ENCODE results near the gene RELN.

Gene RELN

DNA sequence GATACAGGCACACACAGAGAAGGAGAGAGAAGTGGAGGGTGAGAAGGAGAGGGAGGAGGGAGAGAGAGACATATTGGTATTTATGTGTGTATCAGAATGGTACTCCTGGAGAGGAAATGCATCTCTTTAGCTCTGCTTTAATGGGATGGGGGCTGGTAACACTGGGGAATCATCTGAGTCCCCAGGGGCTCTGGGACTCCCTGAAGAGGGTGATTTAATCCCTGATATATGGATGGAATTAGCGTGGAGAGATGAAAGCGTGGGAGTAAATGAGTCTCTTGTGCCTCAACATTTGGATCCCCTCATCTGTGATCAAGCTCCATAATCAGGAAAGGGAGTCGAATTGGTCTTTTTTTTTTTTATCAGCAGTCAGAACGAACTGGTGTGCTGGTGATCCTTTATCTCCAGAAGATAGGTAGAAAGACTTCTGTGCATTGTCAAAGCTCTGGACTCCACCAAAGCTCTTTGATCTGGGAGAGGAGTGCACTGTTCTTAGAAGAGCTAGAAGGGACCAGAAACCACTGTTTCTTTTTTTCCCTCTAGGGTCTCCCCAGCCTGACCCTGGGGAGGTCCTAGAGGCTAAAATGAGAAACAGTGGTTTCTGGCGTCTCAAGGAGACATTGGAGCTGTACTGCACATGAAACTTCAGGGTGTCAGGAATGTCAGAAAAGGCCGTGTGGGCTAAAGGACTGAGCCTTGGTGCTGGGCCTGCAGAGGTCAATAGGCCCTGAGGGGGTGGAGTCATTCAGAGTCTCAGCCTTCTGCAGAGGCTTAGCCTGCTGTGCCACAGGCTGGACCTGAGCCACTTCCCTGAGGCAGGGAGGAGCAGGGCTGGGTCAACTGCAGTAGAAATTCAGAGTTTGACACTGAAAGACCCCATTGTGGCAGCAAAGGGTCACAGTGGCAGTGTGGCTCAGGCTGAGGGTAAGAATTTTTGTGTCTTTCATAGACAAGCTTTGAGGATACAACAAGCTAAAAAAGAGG, 309.0 kb downstream of the RELN start:
- DNase-seq (ENCODE audit: low read depth), result no peak

DNA sequence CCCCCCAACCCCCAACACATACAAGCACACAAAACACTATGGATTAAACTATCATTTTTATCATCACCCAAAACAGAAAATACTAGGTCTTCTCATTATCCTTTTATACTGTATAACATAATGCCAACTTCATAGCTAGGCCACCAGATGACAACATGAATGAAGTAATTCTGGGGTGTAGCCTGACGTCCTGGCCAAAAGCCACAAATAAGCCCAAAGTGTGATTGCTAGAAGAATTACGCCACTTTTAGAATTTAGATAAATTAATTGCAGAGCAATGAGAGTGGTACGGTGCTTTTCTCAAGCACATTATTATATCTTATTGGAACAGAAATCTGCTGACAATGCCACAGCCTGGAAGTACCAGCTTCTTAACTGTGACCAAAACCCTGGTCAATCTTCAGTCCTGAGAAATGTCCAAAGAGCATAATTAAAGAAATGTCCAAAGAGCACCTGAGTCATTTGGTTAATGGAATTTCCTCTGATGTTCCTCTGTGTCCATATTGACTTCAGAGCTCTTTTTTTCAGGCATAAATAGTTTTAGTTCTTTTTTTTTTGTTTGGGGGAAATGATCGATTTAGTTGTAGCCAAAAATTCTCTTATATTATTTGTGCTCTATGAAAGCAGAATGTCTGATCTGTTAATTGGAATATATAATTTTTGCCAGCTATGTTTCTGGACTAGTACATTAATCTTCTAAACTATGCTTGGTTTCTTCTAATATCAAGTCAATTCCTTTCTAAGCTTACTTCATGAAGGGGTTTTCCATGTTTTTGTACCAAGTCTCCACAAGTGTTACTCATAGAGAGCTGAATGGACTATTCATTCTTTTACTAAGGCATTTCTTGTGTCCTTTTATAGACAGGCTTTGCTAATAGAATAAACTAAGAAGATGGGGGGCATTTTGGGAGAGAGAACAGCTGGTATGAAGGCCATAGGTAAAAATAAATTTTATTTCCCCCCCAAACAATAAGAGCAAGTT, 310.0 kb downstream of the RELN start:
- no peak for DNase-seq (ENCODE audit: low read depth)

DNA sequence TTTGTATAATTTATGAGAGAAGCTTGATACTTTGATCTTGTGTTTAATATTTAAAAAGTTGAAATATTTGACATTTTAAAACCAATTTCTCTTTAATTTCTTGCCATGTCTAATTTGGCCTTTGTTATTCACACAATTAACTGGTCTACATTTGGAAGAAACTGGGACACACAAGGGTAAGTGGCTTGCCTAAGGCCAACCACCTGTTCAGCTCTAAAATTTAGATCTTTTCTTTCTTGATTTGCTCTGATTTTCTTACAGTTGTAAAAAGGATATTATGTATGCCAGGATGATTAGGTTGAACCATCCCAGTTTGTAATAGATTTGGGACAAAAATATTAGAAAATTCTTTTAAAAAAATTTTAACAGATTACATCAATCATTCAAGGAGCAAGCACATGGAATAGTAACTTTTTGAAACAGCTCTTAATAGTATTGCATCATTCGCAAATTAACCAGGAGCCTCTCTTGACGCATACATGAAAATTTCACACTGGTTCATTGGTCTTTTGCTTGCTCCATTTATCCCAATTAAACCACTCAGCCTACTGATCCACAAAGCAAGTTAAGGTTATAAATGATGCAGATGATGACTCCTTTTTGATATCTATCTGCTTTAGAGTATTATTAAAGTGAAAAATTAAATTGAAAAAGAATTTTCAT, 321.0 kb downstream of the RELN start:
- DNase-seq (ENCODE audit: low read depth), result no peak

DNA sequence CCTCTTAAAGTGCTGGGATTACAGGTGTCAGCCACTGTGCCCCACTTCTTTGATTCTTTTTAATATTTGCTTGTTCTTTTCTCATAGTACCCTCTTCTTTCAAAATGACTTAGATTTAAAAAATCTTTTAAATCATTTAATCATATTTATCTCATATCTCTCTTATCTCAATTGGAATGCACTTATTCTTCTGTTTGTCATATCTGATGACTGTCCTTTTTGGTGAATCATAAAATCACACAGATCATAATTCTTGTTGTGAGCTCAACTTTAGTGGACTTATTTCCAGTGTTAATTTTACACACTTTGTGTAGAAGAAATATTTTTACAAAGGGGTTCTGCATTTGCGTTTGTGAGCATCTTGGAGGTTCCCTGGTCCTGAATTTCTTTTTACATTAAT, 323.1 kb downstream of the RELN start:
- no peak for DNase-seq (ENCODE audit: low read depth)

DNA sequence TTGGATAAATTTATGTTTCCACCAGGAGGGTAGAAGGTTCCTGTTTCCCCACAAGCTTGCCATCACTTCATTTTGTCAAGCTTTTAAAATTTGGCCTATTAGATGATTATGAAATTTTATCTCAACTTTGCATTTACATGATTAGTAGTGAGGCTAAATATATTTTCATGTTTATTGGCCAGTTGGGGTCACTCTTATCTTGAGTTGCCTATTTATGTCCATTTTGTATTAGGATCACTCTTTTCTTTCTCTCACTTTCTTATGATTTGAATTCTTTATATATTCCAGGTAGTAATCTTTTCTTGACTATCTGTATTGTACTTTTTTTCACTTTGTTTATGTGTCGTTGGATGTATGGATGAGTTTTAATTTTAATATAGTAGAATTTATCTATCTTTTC, 324.9 kb downstream of the RELN start:
- DNase-seq (ENCODE audit: low read depth), result no peak

DNA sequence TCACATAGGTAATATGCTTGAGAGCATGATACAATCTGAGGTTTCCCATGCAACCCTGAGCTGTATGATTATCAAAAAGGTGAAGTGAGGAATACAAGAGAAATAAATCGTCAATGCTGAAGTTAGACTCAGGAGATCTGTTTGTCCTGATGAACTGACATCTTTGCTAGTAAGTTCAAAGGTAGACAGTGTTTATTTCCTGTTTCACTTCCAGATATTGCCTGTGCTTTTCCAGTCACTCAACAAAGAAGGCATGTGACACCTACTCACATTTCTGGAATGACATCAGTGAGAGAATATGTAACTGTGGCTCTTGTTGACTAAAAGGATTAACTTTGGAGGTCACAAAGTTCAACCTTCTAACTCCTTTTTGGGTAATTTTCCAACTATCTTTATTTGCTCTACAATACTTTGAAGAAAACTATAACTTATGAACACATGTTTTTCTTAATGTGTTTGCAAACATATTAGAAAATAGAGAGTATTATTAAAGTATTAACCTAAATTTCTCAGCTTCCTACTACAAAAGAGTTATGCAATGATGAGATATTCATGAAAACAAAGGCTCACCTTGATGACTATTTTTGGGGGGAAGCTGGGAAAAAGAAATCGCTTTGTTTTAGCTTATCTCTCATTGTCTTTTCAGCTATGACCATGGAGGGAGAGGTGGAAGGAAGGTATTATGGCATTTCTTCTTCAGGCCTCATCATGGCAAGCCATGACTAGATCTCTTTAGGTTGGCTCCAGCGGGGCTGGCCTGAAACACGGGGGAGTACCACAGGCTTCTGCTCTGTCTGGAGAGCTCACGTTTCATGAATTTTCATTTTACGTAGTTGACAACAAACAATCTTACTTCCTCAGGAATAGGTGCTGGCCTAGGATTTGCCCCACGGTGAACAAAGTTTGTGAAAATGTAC, 328.7 kb downstream of the RELN start:
- no peak for DNase-seq (ENCODE audit: low read depth)

DNA sequence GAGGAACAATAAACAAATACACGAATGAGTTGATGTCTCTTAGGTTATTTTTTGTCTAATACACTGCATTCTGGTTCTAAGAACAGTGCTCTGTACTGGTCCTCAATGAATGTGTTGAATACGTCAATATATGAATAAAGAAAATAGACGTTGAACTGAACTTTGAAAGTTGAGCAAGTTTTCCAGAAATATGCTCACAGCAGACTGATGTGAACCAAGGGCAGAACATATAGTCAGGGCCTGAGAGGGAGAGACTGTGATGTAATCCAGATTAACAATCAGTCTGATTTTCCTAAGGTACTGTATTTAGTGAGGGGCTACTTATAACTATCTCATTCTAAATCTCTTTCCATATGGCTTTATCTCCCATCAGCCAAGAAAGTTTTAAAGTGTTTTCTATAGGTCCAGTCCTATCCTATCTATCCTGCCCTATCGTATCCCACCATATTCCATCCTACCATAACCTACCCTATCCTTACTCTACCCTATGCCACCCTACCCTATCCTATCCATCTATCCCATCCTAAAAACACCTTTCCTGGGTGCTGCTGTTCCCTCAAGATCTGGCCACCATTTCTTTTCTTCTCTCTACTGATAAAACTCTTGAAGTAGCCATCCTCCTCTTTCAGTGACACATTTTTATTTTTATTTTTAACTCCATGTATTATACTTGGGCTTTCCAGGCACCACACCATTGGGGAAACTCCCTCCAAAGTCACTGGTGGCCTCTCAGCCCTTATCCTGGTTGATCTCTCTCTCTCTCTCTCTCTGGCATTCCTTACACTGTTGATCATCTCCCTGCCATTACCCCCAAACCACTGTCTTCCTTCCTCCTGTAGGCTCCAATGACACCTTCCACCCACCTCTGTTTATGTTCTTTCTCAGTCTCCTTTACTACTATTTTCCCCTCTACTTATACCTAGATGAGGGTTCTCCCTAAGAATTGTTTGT, 331.1 kb downstream of the RELN start:
- DNase-seq (ENCODE audit: low read depth), result no peak

DNA sequence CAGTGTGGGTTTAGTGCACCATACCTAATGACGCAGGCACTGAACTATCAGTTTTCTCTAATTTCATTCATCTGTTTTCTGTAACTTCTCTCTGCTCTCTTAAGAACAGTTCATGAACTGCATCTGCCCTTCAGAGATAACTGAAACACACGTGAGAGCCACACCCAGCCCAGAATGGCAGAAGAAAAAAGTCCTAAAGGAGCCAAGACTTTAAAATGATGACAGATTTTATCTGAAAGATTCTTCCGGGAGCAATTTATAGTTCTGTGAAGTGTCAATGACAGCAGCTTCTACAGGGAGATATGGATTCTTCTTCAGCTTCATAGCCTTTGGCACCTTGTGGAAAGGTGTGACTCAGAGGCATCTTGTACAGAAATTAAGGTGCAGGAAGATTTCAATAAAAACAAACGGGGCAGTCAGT, 332.0 kb downstream of the RELN start:
- no peak for DNase-seq (ENCODE audit: low read depth)

DNA sequence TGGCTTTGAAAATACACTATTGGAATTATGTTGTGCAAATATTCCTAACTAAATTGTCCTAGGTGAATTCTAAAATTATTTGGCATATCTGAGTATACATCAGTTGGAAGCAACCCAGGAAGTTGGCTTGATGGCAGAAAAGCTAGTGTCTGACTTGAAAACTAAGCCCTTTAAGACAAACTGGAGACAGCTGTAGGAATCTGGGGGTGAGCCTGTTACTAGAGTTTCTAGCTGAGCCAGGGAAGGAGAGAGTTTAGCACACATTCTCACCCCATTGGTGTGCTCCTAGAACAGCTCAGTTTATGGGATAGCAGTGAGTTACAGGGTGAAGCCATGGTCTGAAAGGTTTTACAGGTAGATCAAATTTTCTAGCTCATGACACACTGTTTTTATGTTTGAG, 333.2 kb downstream of the RELN start:
- DNase-seq (ENCODE audit: low read depth), result no peak

DNA sequence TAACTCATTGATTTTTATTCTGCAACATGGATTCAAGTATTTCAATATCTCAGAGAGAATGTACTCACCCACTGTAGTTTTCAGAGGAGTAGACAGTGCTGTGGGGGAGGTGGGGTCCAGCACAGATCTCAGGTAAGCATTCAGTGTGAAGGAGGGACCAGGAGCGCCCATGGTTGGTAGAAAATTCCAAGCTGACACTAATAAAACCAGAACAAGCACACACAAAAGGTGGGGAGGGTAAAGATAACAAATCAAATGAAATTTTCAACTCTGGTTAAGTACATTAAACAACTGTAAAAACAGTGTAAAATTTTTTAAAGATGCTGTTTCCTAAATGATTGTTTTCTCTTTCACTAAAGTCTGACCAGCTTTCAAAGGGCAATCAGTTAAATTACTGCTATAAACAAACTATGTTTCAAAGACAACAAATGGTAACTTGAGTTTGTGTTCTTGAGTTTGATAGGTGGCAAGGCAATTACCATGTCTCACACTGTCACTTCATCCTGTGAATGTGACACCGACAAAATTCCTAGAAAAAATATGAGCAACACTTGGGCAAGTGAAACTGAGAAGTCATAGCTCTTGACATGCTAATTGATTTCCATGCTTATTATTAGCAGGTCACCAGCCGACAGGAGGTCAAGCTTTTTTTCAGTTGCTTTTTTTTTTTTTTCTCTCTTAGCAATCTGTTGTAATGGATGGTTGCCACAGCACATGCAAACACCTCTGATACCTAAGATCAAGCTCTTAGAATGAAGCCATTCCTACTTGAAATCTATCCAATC, 337.7 kb downstream of the RELN start:
- DNase-seq (ENCODE audit: low read depth), result no peak

DNA sequence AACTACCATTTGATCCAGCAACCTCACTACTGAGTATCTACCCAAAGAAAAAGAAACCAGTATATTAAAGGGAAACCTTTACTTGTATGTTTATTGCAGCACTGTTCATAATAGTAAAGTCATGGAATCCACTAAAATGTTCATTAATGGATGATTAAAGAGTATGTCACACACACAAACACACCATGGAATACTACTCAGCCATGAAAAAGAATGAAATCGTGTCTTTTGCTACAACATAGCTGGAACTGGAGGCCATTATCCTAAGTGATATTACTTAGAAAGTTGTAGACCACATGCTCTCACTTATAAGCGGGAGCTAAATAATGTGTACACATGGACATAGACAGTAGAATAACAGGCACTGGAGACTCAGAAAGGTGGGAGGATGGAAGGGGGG, 340.4 kb downstream of the RELN start:
- DNase-seq (ENCODE audit: low read depth), result no peak

DNA sequence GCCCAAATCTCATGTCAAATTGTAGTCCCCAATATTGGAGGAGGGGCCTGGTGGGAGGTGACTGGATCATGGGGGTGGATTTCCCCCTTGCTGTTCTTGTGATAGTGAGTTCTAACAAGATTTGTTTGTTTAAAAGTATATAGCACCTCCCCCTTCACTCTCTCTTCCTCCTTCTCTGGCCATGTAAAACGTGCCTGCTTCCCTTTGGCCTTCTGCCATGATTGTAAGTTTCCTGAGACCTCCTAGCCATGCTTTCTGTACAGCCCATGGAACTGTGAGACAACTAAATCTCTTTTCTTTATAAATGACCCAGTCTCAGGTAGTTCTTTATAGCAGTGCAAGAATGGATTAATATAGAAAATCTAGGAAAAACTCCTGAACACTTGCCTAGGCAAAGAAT, 341.3 kb downstream of the RELN start:
- DNase-seq (ENCODE audit: low read depth), result no peak

DNA sequence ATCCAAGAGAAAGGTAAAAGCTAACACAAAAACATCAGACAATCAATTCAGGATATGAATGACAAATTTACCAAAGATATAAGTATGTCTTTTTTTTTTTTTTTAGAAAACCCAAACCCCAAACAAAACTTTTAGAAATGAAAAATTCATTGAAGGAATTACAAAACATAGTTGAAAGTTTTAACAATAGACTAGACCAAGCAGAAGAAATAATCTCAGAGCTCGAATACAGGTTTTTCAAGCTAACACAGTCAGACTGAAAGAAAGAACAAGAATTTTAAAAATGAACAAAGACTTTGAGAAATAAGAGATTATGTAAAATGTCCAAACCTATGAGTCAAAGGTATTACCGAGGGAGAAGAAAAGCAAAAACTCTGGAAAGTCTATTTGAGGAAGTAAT, 345.1 kb downstream of the RELN start:
- no peak for DNase-seq (ENCODE audit: low read depth)

DNA sequence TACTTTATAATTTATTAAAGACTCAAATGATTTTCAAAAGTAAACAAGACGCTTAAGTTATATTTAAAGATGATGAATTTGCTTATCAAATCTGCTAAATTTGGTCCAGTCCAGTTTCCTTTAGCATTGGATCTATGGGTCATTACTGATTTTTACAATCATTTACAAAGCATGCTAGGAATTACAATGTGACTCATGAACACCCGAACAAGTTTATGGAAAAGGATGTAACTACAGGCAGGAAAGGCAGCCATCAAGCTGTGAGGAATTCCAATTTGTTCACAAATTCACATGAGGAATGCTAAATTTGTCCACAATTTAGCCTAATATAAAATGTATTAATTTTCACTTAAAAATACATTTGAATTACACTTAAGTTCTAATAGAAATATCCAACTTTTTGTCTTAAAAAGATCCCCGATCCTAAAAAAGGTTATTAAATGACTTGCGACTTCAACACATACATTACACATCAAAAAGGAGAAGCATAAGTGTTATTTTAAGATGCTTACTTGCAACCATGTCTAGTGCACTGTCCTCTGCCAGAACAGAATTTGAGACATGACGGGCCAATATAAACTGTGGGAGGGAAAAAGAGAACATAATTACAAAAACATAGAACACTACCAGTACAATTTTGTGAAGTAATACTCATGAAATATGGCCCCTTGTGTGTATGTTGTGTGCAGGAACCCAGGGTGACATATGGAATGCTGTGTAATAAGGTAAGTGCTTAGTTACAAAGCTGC, 349.3 kb downstream of the RELN start:
- DNase-seq (ENCODE audit: low read depth), result no peak

DNA sequence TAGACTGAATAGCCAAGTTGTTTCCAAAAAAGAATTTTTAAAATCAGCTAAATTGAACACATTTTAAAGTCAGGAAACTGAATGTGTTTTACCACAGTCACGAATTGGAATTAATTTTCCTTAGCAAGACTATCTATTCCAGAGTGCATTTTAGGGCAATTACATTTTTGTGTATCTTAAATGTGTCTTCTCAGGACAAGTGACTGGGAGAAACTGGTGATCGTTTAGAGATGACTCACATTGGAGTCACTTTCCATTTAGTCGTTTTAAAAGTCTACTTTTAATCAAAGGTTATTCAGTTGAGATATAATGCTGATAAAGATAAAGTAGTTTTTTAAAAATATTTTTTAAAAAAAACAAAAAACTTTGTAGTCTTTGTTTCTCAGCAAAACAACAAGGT, 351.7 kb downstream of the RELN start:
- no peak for DNase-seq (ENCODE audit: low read depth)

DNA sequence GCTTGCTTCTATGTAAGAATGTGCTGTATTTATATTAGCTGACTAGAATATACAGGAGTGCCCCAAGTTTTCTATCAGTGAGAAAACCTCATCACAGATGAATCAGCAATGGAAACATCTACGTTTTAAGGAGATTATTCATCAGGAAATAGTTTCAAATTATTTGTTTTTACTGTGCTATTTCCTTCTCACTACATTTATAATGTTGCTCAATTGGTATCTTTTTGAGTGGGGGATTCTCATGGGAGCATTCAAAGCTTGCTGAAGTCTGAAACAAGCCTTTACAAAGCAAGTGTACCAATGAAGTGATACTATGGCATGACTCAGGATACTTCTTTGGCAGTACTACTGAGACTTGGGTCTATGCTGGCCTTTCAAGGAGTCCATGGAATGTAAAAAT, 352.4 kb downstream of the RELN start:
- DNase-seq (ENCODE audit: low read depth), result no peak

DNA sequence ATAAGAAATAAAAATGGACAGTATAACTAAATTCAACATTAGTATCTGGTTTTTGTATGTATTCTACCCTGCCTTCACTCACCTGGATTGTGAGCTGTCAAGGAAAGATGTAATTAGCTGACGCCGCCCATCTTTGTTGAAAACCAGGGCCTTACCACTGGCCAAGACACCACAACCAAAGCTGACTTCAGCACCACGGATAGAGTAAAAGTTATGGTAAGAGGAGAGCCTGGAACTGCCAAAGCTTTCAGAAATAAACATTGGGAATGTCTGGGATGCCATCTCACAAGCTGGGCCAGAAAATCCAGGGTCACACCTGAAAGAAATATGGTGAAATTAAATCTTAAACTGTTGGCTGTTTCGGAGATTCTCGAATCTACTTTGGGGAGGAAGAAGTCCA, 353.3 kb downstream of the RELN start:
- no peak for DNase-seq (ENCODE audit: low read depth)

DNA sequence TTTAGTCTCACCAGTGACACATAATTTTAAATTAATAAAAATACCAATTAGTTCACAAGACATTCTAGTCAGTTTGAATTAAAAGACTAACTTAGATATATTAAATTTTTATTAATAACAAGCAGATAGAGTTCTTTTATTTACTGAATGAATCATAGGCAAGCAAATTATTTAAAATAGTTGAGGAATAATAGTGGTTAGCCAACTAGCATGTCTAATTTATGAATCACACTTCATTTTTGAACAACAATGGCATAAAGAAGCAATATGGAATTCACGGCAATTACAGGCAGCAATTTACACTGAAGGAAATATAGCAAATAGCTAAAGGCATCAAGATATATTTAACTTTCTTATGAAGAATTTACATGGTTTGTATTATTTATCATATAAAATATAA, 356.5 kb downstream of the RELN start:
- DNase-seq (ENCODE audit: low read depth), result no peak

Data from activated T-helper 1 cell treated with Interleukin-2 at 50 U/mL for 16 hours (primary cell).